ENCODE results near the gene TCFL5.

DNA sequence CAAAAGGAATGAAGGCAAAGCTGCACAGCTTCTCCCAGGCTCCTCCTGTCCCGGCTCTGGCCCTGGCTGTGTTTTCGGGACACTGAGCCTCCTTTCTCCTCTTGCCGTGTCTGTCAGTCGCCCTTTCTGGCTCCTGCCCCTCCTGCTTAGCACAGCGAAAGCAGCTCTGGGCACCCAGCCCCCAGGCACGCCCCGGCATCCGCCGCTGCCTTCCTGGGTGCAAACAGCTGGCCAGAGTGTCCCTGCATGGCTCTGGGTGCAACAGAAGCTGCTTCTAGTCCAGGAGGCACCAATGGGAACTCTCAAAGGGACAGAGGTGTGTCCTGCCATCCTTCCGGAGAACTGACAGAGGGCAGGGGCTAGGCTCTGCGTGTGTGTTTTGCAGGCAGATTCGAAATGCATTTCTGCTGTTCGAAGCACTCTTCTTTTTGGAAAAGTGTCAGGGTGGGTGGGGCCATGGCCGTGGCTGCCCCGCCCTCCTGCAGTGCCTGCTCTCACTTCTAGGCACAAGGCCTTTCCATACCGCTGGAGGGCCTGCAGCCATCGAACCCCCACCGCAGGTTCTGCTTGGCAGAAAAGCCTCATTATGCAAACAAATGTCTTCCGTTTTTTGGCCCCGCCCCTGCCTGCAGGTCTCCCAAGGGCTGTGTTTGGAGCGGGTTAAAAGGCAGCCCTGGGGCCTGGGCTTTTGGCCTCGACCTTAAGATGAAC, 29.3 kb downstream of the TCFL5 start:
- TF ChIP-seq, protein P1, sequence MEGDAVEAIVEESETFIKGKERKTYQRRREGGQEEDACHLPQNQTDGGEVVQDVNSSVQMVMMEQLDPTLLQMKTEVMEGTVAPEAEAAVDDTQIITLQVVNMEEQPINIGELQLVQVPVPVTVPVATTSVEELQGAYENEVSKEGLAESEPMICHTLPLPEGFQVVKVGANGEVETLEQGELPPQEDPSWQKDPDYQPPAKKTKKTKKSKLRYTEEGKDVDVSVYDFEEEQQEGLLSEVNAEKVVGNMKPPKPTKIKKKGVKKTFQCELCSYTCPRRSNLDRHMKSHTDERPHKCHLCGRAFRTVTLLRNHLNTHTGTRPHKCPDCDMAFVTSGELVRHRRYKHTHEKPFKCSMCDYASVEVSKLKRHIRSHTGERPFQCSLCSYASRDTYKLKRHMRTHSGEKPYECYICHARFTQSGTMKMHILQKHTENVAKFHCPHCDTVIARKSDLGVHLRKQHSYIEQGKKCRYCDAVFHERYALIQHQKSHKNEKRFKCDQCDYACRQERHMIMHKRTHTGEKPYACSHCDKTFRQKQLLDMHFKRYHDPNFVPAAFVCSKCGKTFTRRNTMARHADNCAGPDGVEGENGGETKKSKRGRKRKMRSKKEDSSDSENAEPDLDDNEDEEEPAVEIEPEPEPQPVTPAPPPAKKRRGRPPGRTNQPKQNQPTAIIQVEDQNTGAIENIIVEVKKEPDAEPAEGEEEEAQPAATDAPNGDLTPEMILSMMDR (conservative IDR thresholded peaks at IDR 0.05; ENCODE audit: low read length): no peak
- no peak for TF ChIP-seq EZH2phosphoT487 (IDR thresholded peaks at IDR 0.05; ENCODE audit: borderline replicate concordance)
